Dermis lymphatic vessel endothelial cell (primary cell): Measurements from ENCODE around the gene HLA-DRA. TPM values are rescaled to one million over a fixed set of nuclear protein-coding genes. Genes with fewer than 3 reads are reported as not detected.

Experiments
- total RNA-seq: library from RNA; depleted of rRNA; stranded (reverse); fragments of >200 nt; gene quantifications from 2 replicates; pipeline ENCODE4 v1.2.1, GENCODE V29; 2014

HLA-DRA gene
- total RNA-seq: 0.11 TPM in 1 of 2 replicates, not detected in the other

GRCh38 chr6:32439602-32440214 lies at the start of gene HLA-DRA:
Gene HLA-DRA (plus strand): TSS chr6:32439887. CDS start chr6:32439951, 64 bp downstream.

GRCh38 chr6:32406857-32407256 lies 32.8 kb upstream of the HLA-DRA start, which contains the start of gene BTNL2:
Gene BTNL2 (minus strand): TSS chr6:32407181. CDS start chr6:32407123, 58 bp downstream.

Other genes with a start within 250 kb of the HLA-DRA start
- 40.7 and 42.5 TPM in 2 replicates for gene PBX2, start 249.7 kb upstream of the HLA-DRA start, total RNA-seq
- gene GPSM3, start 247.2 kb upstream of the HLA-DRA start, total RNA-seq: 5.9 and 7.5 TPM in 2 replicates
- gene NOTCH4, start 215.8 kb upstream of the HLA-DRA start, total RNA-seq: 10.6 and 18.9 TPM in 2 replicates
- gene TSBP1, start 68.0 kb upstream of the HLA-DRA start, total RNA-seq: not detected in 2 replicates
- gene BTNL2, start 32.7 kb upstream of the HLA-DRA start, total RNA-seq: not detected in 2 replicates
- not detected in 2 replicates for gene HLA-DRB5, start 90.4 kb downstream of the HLA-DRA start, total RNA-seq
- not detected in 2 replicates for gene HLA-DRB1, start 150.0 kb downstream of the HLA-DRA start, total RNA-seq
- not detected in 2 replicates for gene HLA-DQA1, start 197.5 kb downstream of the HLA-DRA start, total RNA-seq
- gene HLA-DQB1, start 226.8 kb downstream of the HLA-DRA start, total RNA-seq: 0.09 TPM in 1 of 2 replicates, not detected in the other